Activated naive CD4-positive, alpha-beta T cell treated with Interleukin-2 at 50 U/mL for 16 hours (primary cell): ENCODE results near the gene S100A7A.

Experiments used
- DNase-seq: peaks from one replicate; pipeline ENCODE4 v3.0.0-alpha.2; 2020

Gene S100A7A

DNA sequence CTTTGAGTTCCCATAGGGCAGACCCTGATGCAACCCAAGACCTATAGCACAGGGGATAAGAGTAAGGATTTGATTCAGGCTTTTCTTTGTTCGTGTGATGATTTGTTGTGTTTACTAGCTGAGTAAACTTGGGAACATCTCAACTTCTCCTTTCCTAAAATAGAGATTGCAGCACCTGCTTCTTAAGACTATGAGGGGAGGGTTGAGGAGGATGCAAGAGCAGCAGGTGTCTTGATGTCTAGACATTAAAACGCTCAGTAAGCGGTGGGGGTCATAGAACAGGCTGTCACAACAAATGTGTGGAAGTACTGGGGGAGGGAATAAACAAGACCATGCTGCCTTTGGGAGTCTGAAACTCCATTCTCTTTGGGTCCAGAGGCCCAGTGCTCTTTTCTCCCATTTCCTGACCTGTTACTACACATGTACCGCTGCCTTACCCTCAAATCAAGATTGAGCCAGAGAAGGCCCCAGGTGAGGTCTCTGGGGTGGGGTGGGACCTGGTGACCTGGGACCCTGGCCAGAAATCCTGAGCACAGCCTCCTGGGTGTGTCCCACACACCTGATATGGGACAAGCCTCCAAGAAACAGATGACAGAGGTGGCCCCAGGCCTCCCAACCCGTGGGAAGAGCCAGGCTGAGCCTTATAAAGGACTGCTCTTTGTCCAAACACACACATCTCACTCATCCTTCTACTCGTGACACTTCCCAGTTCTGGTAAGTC is at the start of gene S100A7A:
Gene S100A7A, plus strand, starts transcription at position 671 of the 721 bp plus-strand sequence. CDS start 1,563 bp downstream, outside the sequence.
- DNase-seq: no peak

DNA sequence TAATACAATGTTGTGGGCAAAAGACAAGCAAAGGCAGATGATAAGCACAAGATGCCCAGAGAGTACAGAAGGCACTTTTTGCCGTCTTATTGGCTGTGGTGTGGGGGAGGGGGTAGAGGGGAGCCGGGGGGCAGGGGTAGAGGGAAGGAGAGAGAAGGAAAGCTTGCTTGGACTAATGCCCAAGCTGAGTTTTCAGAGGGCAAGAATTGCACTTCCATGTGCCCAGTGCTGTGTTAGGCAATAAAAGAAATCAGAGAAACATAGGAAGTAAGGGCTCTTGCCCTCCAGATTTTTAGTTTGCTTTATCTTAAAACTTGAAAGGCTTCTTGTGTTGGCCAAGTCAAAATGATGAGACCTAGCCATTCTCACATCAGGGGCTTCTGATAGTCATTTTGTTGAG is 49.2 kb upstream of the S100A7A start:
- DNase-seq: no peak

DNA sequence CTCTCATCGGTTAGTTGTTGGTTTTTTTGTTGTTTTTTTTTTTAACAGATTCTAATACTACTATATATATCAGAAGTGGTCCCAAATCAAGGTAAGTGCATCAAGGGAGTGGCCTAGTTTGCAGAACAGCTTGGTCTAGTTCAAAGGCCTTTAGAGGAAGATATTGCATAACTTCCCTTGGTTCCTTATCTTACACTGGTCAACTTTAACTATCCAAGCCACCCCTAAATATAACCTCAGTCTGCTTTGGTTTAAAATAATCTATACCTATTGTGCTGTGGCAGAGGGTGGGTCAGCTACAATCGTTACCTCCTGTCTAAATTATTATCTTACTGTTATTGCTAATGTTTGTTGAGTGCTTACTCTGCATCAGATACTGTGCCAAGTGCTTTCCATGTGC is 47.8 kb upstream of the S100A7A start:
- DNase-seq: no peak

DNA sequence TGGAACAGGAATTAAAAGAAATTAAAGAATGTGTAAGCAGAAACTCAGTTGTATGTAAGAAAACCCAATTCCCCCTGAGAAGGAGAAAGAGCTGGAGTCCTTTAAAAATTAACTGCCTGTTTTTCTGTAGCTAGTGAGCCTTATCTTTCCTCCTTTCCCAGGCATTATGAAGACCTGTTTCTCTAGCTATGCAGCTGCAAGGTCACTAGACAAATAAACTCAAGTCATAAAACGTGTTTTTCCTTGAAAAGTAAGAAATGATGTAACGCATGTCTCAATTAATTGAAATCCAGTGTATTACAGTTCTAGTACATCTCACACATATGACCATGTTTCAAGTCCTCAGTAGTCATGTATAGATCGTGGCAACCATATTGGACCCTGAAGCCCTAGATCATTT is 46.2 kb upstream of the S100A7A start:
- no peak for DNase-seq

DNA sequence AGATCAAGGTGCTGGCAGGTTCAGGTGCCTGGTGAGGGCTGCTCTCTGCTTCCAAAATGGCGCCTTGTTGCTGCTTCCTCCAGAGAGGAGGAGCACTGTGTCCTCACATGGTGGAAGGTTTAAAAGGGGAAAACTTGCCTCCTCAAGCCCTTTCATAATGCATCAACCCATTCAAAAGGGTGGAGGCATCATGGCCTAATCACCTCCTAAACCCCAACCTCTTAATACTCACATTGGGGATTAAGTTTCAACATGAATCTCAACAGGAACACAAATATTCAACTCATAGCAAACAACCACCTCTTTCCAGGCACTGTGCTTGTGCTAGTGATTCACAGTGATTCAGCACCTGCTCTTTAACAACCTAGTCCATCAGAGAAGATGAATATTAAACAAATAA is 45.1 kb upstream of the S100A7A start:
- no peak for DNase-seq

DNA sequence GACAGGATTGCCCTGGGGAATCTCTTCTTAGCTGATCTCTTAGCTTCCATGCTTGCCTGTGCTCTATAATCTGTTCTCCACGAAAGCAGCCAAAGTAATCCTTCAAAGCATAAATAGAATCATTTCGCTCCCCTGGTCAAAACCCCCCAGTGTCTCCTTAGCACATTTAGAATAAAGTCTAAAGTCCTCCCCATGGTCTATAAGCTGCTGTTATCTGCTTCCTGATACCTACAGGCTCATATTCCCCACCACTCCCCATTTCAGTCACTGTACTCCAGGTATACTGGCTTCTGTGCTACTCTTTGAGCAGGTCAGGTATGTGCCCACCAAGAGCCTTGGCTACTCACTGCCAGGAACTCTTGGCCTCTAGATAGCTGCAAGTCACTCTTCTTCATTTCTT is 43.7 kb upstream of the S100A7A start:
- DNase-seq: no peak

DNA sequence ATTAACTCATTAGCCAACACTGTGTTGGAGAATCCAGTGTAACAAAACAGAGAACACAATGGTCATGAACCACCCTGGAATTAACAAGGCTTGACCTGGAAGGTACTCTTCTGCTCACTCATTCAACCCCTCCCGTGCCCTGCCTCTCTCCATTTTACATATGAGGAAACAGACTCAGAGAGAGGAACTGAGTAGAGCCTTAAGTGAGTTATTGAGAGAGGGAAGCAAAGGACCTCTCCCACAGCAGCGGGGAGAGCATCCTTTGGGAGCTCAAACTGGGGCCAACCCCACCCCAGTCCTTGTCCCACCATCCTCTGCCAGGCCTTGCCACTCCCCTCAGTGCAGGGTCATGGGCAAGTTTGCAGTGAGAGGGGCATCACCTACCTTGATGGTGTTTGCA is 42.2 kb upstream of the S100A7A start:
- DNase-seq: no peak

DNA sequence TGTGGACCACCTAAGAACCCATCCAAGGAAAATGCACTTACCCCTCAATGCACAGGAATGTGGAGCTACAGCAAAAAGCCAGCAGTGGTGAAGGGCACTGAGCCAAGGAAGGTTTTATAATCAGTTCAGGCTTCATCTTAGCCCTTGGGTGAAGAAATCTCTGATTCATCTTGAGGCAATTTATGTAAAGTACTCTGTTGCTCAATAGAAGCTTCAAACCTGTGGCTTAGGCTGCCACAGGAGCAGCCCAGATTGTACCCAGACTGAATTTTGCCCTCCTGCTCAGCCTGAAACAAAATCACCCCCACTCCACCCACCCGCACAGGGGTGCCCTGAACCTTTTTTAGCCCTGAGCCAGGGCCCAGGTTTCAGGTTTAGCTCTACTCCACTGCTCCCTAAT is 40.8 kb upstream of the S100A7A start, which contains the start of gene S100A12:
Gene S100A12, minus strand, starts transcription at position 111 of the 400 bp plus-strand sequence. CDS start 1,029 bp downstream, outside the sequence.
- no peak for DNase-seq

DNA sequence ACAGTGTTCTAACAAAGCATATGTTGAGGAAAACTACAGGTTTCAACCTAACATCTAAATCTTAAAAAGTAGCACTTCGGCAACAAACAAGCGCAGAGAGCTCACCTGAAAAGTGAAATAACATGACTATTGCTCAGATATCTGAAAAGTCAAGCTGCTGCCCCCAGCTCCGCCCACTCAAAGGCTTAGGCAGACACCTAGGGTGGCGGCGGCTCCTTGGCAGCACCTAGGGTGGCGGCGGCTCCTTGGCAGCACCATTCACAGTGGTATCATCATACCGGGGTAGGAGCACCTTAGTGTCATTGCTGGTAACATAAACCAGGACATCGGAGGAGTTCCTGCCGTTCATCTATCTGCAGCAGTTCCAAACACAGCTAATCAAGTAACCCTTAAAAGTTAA is 36.7 kb upstream of the S100A7A start:
- DNase-seq: no peak

DNA sequence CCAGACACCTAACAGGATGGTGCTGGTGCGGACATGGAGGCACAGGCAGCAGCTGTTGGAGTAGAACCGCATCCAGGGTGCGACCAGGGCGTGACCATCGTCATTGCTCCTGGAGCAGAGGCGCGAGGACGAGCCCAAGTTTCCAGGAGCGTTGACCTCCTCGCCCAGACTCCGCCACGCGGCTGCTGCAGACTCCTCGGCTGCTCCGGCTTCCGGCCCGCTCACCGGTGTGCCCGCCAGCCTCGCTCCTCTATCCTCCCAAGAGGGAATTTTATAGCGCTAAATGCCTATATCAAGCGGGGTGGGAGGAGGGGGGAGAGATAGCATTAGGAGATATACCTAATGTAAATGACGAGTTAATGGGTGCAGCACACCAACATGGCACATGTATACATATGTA is 35.6 kb upstream of the S100A7A start:
- DNase-seq: no peak

DNA sequence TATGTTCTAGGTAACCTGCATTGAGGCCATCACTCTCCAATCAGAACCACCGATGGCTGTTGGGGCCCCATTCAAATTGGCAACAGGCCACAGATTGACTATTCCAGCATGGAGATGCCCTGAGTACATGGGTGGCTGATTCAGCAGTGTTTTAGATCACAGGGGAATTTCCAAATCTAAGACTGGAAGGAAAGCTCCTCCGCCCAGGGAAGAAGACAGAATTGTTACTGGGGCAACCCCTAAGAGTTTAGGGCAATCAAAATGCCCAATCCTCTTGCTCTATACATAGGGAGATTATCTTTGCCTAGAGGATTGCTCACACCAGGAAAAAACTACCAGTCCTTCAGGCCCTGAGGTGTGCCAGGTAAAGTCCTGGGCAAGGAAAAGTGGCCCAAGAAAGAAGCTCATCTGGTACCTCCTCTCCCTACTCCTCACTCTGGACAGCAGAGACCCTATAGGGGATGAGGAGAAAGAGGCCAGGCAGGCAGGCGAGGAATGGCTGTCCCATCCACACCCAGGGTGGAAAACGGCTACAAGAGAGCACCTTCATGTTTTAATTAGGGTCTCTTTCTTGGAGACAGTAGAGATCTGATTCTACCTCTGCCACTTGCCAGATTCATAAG is 31.3 kb upstream of the S100A7A start:
- DNase-seq: no peak

DNA sequence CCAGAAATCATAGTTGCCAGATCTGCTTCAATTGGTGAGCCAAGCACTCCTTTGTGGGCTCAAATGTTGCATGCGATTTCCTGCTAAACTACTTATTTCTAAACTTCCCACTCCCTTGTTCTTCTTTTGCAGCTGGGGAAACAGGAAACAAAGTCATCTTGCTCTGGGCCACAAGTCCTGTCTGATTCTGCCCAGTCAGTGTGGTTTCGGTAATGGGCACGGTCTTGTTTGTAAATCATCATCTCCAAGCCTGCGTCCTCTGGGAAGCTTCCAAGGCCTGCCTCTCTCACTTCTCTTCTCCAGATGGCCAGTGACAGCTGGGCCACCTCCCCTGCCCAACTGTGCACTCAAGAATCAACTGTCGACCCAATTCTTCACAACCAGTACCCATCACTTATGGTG is 29.8 kb upstream of the S100A7A start:
- DNase-seq: no peak

DNA sequence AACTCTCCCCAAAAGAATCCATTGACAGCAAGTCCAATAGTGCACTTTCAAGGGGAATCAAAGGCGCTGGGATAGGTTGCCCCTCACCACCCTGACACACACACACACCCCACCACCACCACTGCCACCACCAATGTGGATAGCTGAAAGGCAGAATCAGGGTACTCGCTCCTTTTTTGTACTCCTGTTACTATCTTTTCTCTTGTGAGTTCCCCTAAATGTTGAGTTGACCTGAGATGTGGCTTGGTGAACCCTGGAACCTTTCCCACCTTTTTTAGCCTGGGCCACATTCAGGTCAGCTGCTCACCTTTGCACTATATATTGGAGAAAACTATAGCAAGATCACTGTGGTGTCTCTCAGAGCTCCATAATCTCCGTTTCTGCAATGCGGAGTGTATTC is 29.3 kb upstream of the S100A7A start:
- DNase-seq: no peak

DNA sequence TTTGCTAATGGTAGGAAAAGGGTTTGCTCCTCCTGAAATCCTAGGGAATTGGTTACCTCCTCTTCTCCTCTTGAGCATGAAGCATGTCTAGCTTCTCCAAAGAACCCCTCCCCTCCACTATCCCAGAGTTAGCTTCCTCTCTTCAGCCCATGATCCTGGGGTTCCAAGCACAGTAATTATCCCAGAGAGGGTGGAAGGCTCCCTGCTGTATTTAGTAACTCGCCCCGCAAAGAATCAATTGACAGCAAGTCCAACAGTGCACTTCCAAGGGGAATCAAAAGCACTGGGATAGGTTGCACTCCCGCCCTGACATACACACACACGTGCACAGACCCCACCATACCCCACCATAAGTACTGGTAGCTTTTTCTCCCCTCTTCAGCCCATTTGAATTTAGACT is 28.5 kb upstream of the S100A7A start:
- DNase-seq: no peak

DNA sequence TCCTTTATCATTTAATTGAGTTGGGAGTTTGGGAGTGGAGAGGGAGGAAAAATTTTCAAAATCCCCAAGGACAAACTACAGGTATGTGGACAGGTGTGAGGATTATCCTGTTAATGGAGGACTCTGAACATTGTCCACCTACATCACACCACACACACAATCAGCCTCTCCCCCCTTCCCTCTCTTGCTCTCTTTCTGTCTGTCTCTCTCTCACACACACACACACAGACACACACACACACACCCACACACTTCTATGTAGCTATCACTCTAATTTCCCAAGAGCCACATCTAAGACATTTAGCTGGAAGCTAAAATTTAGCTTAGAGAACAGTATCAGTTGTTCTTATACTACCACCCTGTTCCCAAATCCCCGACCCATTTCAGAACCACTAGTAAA is 26.9 kb upstream of the S100A7A start:
- no peak for DNase-seq

DNA sequence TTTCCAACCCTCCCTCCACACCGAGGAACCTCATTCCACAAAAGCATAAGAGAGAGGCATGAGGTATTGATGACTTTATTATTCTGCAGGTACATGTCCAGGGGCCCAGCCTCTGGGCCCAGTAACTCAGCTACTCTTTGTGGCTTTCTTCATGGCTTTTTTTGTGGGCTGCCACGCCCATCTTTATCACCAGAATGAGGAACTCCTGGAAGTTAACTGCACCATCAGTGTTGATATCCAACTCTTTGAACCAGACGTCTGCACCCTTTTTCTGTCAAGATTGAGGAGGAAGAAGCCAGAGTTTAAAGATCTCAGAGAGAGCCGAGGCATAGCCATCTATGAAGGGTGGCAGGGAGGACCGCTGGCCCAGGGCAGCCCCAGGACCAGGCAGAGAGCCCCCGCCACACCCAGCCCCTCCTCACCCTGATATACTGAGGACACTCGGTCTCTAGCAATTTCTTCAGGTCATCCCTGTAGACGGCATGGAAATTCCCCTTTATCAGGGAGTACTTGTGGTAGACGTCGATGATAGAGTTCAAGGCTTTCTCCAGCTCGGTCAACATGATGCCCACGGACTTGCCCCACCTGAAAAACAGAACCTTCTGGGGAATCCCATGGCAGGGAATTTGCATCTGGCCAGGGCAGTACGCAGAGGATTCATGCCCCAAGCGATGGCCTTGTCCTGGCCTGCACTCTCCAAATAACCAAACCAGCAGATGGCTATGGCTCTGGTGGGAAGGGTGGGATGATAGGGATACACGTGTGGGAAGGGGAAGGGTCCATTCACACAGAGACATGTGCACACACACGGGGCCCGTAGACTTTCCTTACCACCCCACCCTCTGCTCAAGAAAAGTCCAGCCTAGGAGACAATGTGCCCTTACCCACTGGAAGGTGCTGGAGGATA is 26.1 kb upstream of the S100A7A start:
- no peak for DNase-seq

DNA sequence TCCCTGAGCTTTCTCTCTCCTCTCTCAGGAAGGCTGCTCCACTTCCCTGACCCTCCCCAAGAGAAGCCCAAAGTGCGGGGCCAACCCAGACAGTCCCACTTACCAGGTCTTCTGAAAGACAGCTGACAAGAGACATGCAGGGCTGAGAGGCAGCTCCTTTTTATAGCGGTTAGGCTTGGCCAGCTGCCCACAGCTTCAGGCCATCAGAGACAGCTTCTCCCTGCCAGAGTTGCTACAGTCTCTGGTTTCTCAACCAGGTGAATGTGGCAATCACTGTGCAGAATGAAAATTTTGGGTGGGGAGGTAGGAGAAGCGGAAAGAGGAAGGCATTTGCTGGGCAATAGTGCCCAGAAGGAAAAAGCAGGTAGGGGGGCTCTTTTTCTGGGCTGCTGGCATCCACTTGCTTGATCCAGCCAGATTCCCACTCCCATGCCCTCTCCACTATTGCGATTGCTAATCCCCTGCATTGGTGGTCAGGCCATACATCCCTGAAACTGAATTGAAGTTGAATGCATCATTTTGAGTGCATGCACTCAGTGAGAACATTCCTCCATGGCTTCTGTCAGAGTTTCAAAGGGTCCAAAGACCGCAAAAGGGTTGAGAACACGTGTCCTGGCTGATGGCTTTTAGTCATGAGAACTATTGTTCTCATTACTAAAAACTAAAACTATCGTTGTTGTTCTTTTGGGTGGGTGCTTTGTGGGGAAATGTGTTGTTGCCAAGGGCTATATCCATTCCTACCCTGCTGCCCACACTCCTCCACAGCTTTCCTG is 25.2 kb upstream of the S100A7A start, which contains the start of gene S100A8:
Gene S100A8, minus strand, starts transcription at position 136 of the 773 bp plus-strand sequence. CDS start 538 bp downstream, outside the sequence.
- no peak for DNase-seq

DNA sequence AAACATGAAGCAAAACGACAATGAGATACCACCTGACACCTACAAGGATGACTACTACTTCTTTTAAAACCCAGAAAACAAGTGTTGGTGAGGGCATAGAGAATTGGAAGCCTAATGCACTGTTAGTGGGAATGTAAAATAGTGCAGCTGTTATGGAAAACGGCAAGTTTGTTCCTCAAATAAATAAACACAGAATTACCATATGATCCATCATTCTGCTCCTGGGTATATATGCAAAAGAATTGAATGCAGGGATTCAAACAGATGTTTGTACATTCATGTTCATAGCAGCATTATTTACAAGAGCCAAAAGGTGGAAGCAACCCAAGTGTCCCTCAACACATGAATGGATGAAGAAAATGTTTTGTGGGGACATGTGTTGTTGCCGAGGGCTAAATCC is 24.1 kb upstream of the S100A7A start:
- no peak for DNase-seq

DNA sequence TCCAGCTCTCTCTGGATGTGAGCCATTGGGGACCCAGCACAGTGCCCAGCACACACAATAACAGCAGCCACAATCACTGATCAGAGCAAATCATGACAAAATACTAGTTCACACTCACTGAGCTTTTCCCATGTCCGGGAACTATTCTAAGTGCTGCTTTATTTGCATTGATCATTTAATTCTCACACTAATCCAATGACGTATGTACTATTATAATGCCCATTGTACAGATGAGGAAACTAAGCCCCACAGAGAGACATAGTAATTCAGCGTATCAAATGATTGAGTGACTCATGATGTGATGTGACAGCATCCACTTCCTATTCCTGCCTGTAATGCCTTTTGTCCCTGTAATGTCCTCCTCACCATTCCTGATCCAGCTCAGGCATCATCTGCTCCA is 23.5 kb upstream of the S100A7A start:
- DNase-seq: no peak

DNA sequence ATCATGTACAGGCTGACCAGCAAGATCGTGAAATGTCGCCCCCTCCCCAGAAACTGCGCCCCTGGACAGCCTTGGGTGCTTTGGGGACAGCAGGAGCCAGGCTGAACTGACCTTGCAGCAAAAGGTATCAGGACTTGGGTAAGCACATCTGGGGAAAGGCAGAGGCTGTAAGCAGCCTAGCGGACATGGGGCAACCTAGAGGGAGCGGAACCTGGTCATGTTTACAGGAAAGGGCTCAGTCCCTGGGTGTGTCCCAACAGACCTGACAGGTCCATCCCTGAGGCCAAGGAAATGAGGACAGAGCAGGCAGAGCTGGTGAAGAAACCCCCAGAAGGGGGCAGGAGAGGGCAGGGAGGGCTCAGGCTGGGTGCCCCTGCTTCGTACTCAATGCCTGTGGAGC is 22.4 kb upstream of the S100A7A start:
- no peak for DNase-seq

DNA sequence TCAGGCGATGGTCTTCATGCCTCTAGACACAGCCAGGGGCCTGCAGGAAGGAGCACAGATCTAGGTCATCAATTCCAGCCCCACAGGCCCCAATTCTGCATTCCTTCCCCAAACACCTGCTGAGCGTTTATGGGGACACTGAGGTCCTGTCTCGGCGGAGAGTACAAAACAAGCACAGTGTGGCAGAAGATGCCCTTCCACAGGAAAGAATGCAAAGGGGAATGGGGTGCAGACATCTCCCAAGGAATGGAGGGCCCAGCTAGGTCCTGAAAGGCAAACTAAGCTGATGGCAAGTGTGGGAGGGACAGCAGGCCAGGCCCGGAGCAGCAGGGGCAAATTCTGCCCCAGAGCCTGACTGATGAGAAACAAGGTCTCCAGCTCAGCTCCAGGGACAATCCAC is 21.9 kb upstream of the S100A7A start:
- no peak for DNase-seq

DNA sequence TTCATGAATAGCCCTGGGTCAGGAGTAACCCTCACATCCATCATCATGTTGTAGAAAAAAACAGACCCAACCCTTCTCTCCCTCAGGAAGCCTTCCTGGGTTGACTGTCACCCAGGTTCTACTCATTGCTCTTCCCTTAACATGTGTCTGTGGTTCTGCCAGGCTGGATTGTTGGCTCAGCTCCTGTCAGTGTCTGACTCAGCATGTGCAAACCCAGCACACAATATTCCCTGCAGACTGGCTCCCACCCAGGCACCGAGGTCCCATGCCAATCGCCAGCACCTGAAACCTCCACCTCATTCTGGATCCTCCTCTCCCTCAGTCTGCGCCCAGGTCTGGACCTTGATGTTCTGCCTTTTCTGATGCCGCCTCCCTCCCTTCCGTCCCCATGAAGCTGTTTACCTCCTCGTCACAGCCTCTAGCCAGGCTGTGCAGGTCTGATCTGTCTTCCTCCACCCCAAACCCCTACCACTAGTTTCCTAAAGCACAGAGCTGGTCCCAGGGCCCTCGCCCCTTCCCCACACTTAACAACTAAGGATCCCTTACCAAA is 21.1 kb upstream of the S100A7A start:
- no peak for DNase-seq
